ENCODE measurements around the gene HGFAC.
"Not testable (repeated sequence)": the region's sequence is repeated elsewhere in the genome, so short reads cannot be mapped to it uniquely, and the experiment has no call there.

HGFAC gene

DNA sequence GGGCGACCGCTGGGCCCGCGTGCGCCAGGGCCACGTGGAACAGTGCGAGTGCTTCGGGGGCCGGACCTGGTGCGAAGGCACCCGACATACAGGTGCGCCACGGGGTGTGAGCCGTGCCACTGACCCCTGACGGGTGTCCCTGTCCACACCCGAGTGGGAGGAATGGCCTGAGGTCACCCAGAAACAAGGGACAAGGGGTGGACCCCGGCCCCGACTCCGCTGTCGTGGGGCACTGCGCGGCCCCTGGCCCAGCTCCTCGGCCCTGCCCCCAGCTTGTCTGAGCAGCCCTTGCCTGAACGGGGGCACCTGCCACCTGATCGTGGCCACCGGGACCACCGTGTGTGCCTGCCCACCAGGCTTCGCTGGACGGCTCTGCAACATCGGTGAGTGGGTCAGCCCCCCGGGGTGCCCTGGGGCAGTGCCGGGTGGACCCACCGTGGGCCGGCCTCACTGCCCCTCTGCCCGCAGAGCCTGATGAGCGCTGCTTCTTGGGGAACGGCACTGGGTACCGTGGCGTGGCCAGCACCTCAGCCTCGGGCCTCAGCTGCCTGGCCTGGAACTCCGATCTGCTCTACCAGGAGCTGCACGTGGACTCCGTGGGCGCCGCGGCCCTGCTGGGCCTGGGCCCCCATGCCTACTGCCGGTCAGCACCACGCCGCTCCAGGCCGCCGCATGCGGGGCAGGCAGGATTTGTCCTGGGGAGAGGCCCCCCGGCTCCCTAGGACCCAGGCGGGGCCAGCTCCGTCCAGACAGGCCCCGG, 2.8 kb downstream of the HGFAC start:
- no peak for DNase-seq

DNA sequence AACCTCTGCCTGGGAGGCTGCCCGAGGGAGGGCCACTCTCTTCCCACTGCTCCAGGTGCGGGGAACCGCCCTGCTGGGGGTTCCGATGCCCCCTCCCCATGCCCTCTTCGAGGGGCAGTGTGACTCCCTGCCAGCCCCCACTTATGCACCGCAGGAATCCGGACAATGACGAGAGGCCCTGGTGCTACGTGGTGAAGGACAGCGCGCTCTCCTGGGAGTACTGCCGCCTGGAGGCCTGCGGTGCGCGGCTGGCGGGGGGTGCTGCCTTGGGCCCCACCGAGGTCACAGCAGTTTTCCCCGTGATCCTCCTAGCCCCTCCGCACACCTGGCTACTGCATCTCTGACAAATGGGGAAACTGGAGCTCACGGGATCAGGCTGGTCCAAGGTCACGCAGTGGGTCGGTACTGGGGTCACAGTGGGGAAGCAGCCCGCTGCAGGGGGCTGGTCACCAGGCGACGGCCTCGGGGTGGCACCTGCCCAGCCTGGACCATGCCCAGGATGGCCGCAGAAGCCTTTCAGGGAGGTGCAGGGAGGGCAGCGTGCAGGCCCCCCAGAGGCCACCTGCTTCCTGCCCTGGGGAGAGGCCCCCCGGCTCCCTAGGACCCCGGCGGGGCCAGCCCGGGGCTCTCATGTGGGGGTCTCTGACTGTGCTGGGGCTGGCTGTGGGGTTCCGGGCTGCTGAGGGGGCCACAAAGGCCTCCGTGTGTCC, 3.5 kb downstream of the HGFAC start:
- no peak for DNase-seq

DNA sequence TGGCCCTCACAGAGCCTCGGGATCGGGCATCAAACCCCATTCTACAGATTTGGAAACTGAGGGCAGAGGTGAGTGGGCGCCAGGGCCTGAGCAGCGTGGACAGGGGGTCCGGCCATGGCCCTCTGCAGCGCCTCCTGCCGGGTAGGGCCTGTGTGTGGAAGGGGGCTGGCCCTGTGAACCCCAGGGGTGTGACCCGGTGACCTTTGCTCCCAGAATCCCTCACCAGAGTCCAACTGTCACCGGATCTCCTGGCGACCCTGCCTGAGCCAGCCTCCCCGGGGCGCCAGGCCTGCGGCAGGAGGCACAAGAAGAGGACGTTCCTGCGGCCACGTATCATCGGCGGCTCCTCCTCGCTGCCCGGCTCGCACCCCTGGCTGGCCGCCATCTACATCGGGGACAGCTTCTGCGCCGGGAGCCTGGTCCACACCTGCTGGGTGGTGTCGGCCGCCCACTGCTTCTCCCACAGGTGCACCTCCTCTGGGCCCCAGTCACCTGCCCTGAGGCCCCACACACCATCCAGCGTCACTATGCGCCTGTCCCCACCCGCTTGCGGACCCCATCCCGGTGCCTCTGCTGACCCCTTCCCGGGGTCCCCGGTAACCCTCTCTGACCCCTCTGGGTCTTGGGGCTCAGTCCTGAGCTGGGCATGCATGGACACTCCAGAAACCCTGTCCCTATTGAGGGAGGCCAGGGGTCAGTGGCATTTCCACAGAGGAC, 4.2 kb downstream of the HGFAC start:
- DNase-seq = no peak

DNA sequence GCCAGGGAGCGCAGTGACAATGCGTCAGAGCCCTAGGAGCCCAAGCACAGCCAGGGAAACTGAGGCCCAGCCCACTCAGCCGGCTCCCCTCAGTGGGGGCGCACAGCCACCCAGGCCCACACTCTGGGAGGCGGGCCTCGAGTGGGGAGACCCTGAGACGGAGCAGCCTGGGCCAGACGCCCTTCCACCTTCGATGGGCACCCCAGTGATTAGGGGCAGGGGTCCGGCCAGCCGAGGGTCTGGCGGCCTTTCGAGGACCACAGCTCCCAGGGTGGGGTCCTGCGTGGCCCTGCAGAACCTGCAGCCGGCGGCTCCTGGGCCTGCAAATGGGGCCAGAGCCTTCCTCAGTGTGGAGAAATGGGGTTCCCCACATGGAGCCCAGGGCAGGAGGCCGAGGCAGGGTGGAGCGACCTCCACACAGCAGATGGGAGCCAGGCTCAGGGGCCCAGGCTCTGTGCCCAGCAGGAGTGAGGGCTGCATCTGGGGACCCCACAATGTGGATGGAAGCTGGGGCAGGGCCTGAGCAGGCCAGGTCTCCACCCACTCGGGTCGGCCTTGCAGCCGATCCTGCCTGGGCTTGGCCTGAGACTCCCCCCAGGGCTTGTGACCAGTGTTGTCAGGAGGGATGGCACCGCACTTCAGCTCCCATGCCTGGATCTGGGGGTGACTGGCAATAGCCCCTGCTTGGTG, 5.0 kb downstream of the HGFAC start:
- no peak for DNase-seq

DNA sequence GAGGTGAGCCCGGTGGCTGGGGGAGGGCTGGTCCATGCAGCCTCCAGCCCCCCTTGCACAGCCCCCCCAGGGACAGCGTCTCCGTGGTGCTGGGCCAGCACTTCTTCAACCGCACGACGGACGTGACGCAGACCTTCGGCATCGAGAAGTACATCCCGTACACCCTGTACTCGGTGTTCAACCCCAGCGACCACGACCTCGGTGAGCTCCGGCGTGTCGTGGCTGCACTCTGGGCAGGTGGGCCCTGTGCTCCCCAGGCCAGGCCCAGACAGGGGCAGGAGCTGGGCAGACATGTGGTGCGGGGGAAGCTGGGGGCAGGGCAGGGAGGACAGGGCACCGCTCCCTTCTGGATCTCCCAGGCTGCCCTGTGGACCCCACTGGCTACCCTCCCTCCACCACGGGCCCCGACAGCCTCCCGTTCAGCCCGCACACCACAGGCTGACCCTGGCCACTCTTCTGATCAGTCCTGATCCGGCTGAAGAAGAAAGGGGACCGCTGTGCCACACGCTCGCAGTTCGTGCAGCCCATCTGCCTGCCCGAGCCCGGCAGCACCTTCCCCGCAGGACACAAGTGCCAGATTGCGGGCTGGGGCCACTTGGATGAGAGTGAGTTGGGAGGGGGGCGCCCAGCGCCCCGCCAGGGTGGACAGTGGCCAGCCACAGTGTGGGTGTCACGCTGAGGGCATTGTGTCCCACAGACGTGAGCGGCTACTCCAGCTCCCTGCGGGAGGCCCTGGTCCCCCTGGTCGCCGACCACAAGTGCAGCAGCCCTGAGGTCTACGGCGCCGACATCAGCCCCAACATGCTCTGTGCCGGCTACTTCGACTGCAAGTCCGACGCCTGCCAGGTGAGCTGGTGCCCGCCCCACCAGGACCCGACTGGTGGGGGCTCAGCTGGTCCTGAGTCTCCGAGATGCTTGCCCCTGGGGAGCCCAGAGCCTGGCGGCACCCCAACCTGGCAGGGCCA, 5.9 kb downstream of the HGFAC start:
- DNase-seq = no peak

DNA sequence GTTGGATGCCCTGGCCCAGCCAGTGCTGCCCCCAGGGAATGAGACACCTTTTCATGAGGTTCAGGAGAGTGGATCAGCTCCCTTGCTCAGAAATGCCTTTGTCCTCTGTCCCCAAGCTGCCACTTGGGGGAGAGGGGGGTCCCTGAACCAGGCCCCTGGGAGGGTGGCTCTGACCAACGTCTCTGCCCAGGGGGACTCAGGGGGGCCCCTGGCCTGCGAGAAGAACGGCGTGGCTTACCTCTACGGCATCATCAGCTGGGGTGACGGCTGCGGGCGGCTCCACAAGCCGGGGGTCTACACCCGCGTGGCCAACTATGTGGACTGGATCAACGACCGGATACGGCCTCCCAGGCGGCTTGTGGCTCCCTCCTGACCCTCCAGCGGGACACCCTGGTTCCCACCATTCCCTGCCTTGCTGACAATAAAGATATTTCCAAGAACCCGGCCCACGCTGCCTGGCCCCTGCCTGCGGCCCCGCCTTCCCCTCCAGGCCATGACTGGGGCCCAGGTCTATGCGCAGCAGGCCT, 7.3 kb downstream of the HGFAC start:
- DNase-seq = no peak

DNA sequence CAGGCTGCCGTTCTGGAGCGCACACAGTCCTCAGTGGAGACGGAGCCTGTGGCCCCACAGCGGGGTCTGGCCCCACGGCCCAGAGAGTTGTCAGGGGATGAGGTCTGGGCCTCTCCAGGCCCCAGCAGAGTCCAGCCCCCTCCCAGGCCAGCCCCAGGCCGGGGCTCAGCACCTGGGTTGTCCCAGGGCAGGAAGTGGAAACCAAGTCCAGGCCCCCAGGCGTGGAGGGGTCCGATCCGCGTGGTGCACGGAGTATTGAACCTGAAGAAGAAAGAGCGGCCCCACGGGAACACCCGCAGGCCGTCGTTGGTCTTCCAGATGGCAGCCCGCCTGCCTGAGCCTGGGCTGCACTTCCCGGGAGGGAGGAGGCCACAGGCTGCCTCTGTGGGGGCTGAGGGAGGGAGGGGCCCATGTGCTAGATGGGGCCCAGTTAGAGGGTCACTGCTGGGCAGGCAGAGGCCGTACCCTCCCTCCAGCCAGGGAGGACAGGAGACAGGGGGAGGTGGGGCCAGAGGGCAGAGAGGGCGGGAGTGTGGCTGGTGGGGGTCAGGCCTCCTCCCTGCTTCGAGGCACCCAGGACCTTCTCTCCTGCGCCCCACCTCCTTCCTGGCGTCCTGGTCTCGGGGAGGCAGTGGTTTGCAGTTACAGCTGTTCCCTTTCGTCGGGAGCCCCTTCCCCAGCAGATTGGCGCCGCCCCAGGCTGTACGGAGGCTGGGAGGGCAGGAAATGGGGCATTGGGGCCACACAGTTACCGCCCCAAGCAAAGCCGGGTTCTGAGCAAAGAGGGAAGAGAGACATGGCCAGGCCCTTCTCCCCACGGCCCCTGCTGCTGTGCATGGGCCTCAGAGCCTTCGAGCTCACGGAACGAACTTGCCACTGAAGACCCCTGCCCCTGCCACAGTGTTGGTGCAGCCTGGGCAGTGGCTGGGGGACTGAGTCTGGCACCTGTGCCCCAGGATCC, 8.1 kb downstream of the HGFAC start:
- DNase-seq = no peak

DNA sequence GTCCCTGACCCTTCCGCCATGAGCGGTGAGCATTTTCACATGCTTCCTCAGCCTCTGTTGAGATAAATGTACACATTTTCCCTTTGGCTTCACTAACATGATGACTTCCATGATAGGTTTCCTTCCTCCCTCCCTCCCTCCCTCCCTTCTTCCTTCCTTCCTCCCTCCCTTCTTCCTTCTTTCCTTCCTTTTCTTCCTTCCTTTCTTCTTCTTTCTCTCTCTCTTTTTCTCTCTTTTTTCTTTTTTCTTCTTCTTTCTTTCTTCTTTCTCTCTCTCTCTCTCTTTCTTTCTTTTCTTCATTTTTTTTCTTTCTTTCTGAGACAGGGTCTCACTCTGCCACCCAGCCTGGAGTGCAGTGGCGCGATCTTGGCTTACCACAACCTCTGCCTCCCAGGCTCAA, 8.9 kb downstream of the HGFAC start:
- no peak for DNase-seq

DNA sequence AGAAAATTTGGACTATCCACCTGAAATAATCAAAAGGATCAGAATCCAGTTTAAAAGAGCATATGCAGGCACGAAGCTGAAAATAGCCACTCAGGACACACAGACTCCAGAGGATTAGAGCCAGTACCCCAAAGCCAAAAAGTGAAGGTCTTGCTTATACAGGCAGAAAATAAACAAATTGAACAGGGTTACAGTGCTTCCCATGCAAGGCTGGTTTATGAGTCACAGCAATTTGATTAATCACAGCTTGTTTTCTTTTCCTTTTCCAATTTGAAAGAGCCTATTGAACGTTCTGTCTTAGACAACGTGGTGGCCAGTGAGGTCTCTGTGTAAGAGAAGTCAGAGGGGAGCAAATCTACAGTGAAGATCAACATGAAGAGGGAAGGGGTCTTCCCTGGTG, 10.2 kb downstream of the HGFAC start:
- DNase-seq = no peak

DNA sequence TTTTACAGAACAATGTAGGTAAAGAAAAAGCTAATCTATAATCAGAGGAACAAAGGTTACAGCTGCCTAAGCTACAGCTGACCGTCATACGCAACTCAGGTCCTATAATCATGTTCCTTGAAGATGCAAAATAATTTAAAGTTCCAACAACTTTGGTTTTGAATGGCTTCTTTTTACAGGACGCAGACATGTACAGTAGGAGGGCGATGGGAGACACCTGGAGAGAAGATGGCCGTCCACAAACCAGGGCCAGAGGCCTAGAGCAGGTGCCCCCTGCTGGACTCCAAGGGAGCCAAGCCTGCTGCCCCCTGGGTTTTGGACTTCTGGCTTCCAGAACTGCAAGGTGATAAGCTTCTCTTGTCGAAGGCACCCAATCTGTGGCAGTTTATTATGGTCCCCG, 10.6 kb downstream of the HGFAC start:
- DNase-seq = no peak

DNA sequence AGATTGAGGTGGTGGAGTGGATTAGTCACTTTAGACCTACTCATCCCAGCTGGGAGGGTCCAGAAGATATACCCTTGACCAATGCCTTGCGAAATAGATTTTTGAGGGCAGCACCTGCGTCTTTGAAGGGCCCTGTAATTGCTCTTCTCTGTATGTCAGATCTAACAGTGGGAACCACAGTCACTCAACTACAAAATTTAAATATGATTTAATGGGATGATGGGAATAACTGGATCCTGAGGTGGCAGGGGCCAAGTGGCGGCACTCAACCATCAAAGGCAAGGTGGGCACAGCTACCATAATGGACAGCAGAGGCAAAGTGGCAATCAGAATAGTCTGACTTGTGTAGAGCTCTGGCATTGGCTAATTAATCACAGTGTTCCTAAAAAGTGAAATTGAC, 13.8 kb downstream of the HGFAC start:
- DNase-seq = not testable (repeated sequence)

DNA sequence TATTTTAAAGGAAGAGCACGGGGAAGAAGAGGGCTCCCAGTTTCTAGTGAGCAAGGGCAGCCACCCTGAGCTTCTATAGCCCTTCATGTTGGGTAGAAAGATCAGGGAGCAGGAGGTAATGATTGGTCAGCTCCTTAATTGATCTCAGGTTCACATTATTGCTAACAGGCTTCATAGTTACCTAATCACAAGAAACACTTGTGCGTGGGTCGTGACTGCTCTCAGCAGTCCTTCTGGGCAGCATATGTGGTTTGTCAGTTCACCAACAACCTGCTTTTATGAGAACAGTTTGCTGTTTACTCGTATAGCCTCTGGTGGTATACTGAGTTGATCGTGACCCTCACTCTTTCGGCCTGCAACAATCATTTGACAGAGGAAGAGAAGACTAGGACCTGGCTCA, 16.6 kb downstream of the HGFAC start:
- DNase-seq = no peak

DNA sequence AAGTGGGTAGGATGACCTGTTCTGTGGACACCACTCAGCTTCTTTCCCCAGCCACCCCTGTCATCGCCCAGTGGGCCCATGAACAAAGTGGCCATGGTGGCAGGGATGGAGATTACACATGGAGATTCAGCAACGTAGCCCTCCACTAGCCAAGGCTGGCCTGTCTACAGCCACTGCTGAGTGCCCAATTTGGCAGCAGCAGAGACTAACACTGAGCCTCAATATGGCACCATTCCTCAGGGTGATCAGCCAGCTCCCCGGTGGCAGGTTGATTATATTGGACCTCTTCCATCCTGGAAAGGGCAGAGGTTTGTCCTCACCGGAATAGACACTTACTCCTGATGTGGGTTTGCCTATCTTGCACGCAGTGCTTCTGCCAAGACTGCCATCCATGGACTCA, 17.4 kb downstream of the HGFAC start:
- DNase-seq = not testable (repeated sequence)

DNA sequence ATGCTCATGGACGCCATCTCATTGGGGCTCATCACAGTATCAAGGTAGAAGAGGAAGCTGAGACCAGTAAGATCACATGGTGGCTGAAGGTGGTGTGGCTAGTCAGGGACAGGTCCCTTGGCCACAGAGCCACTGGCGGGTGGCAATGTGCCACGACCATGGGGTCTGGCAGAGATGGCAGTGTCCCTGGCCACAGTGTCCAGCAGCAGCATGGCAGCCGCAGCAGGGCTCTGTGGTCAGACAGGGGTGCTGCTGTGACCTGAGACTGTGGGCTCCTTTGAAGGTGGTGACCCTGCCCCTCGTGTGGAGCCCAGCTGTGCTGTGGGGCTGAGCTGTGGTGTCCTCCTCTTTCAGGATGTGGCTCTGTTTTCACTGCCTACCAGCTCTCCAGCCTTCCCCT, 19.2 kb downstream of the HGFAC start:
- no peak for DNase-seq

DNA sequence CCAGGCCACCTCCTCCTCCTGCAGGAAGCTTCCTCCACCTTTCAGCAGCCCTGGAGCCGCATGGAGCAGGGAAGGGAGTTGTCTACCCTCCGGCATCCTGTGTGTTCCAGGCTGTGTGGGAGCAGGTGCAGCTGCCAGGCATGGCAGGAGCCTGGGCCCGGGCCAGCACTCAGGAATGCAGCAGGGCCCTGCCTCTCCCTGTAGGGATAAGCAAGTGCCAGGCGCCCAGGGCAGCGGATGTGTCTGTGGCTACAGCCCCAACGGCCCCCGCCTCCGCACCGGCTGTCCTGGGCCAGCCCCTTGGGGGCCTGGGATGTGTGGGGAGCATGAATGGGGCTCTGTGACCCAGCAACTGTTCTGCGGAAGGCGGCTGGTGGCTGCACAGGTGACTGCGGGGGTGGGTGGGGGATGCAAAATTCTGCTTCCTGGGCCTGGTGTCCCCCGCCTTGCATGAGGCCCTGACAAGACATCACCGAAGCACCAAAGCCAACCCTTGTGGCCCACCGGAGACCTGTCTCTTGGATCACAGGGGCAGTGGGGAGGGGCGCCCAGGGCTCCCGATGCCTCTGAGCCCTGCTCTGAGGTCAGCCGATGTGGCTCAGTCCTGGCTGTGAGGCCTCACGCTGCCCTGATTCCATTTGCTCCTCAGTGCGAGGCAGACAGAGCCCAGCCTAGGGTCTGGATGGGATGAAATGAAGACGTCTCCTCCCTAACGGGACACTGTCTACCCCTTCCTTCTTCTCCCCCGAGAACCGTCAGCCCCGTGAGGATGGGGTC, 19.9 kb downstream of the HGFAC start:
- DNase-seq = no peak

DNA sequence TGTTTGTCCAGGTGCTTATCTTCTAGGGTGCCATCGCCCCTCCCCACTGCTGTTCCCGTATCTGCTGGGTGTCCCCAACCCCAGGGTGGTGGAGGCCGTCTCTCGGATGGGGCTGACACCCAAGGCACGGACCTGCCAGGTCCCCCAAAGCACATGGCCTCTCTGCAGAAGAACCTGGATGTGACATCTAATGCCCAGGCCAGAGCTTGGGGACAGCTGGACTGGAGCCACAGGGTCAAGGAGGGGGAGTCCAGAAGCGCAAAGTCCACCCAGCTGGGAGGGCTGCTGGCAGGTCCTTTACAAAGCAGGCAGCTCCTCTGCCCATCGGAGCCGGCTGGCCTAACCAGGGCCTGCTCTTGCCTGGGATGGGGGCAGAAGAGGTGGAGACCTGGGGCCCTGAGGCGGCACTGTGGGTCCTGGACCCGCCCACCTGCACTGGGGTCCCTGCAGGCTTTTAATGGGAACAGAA, 20.6 kb downstream of the HGFAC start:
- no peak for DNase-seq

DNA sequence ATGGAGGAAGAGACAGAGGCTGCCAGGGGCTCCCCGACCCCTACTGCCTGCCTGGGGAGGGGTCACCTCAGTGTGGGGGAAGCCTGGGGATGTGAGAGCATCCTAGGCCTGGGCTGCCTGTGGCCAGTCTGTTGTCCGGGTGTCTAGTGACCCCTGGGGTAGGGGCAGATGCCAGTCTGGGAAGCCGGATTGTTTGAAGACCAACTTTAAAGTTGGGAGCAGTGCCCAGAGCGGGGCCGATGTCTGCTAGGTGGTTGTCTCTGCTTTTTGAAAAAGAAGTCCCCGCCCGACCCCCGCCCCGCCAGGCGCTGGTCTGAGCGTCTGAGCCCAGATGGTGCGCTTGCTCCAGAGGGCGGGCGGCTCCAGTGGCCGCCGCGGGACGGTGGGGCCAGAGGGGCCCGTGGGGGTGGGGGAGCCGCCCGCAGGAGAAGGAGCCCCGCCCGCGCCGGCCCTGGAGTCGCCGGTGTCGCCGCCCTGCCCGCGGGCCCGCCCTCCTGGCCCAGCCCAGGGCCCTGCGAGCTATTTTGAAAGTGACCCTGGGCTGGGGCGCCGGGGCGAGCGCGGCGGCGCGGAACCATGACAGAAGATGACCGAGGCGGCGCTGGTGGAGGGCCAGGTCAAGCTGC, 21.1 kb downstream of the HGFAC start, which contains the start of gene DOK7:
Gene DOK7 (plus strand): TSS at position 517 of the 626 bp plus-strand sequence. CDS start 70 bp downstream, at position 587.
- no peak for DNase-seq

DNA sequence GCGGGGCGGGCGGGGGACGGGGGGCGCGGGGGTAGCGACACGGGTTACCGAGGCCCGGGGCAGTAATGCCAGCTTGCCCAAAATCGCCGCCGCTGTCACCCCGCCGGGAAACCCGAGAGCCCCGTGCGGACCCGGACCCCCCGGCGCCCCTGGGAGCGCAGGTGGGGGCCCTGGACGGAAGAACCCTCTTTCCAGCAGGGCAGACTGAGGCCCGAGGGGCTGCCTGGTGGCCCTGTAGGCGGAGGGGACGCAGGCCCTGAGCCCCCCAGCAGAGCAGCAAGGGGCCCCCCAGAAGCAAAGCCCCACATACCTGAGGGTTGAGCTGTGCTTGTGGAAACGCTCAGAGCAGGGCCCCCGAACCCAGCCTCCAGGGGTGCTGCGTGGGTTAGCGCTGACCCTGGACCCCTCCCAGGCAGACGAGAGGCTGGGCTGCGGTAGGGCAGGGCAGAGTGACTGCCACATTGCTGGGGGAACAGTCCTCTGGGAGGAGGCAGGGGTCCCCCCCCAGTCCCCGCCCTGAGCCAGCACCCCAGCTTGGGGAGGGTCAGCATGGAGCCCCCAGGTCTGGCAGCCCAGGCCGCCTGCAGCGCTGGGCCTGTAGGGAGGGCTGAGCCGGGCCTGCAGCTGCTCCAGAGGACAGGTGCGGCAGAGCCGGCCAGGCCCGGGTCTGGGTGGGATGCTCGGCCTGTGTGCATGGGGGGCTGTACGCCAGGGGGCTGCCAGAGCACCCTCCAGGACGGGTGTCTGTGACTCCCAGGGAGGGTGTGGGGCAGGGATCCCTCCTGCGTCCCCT, 22.0 kb downstream of the HGFAC start:
- no peak for DNase-seq

Data from effector CD4-positive, alpha-beta T cell (primary cell).